ENCODE results near the gene SPRED2. TPM values are rescaled to one million over a fixed set of nuclear protein-coding genes. Genes with fewer than 3 reads are reported as not detected.

The SPRED2 gene
- total RNA-seq, 1 donor = 9.5 TPM

DNA sequence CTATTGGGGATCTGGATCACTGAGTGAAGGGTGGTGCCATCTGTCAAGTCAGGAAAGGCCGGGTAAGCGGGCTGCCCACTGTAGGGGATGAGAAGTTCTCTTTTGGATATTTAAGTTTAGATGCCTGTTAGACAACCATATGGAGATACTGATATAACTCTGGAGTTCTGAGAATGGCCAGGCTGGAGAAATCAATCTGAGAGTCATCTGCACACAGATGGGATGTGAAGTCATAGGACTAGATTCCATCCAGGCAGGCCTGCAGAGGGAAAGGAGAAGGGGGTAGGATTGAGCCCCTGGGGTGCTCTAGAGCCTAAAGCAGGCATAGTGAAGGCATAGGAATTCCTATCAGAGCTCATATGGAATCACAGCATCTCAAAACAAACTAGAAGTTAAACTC, 30.1 kb downstream of the SPRED2 start:
- DNase-seq (ENCODE audit: low read depth) = no peak
- TF ChIP-seq, protein P1, sequence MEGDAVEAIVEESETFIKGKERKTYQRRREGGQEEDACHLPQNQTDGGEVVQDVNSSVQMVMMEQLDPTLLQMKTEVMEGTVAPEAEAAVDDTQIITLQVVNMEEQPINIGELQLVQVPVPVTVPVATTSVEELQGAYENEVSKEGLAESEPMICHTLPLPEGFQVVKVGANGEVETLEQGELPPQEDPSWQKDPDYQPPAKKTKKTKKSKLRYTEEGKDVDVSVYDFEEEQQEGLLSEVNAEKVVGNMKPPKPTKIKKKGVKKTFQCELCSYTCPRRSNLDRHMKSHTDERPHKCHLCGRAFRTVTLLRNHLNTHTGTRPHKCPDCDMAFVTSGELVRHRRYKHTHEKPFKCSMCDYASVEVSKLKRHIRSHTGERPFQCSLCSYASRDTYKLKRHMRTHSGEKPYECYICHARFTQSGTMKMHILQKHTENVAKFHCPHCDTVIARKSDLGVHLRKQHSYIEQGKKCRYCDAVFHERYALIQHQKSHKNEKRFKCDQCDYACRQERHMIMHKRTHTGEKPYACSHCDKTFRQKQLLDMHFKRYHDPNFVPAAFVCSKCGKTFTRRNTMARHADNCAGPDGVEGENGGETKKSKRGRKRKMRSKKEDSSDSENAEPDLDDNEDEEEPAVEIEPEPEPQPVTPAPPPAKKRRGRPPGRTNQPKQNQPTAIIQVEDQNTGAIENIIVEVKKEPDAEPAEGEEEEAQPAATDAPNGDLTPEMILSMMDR (IDR thresholded peaks at IDR 0.05; ENCODE audit: insufficient read depth, low read depth, low read length) = no peak
- no peak overlapping the region for H3K4me3 ChIP-seq (ENCODE audit: low read depth, low read length)

DNA sequence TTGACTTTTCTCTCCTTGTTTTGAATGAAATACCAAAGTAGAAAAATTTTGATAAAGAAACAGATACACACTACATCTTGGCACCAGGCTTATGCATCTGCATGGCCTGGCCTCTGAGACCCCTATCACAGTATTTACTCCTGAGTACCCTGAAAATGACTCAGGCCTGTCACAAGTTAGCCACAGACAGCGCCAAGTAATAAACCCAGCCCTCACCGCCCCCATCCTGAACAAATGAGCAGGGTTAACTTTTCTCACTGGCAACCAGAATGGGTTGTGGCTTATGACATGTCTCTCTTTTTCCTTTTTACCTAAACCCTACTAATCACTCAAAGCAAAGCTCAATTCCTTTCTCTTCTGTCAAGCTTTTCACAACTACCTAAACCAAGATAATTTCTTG, 35.3 kb downstream of the SPRED2 start:
- TF ChIP-seq, protein P1 (IDR thresholded peaks at IDR 0.05; ENCODE audit: insufficient read depth, low read depth, low read length) = no peak
- H3K4me3 ChIP-seq (ENCODE audit: low read depth, low read length) = no peak overlapping the region
- DNase-seq (ENCODE audit: low read depth) = peak; percentile 51

DNA sequence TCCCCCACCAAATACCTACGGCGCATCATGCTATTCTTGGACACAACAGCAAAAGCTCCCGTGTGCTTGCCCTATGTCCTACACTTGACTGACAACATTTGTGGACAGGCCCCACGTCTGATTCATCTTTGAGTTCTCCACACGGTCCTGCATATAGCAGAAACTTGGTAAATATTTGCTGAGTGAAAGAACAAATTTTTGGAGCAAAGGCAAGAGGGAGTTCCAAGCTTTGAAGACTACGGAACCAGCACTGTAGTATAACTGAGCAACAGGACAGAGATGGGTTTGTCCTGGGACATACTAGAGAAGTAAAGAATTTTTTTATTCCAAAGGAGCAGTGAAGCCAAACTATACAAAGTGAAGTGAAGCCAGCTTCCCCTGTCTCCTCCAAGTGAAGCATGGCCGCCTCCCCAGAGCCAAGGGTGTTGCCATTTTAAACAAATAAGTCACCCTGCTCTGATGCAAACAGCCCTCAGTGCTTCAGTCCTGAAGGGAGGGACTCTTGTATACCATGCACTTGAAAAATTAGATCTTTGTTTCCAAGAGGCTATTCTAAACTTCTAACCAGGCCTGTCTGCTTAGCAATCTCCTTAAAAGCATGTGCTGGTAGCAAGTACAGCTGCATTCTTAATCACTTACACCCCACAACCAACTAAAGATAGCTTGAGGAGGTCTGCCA, 35.9 kb downstream of the SPRED2 start:
- peak; percentile 44 for DNase-seq (ENCODE audit: low read depth)

DNA sequence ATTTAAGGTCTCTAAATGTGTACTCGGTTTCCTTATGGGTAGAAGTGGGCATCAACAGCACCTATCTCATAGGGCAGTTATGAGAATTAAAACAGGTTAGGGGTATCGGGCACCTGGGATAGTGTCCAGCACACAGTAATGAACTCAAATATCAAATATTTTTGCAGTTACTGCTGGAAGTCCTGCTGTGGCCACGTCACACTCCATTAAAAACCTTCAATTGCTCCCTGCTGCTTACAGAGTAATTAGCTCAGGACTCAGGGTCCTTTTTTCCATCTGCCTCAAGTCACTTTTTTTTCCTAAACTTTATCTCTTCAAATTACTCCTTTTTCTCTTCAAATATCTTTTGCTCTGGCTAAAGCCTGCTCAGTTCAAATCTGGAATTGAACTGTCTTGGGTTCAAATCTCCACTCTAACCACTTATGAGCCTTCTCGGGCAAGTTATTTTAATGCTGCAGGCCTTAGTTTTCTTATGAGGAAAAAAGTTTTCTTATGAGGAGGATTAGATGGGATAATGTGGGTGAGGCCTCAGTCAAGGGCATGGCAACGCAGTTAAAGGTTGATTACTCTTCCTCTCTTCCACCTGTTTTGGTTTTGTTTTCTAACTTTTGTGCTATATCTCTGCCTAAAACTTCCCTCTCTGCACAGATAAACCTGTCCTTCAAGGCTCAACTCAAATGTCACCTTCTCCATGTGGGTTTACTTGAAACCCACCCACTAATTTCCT, 36.6 kb downstream of the SPRED2 start:
- no peak for DNase-seq (ENCODE audit: low read depth)
- no peak overlapping the region for H3K4me3 ChIP-seq (ENCODE audit: low read depth, low read length)
- TF ChIP-seq, protein P1 (IDR thresholded peaks at IDR 0.05; ENCODE audit: insufficient read depth, low read depth, low read length) = no peak

More for the DNA sequence above, 35.9 kb downstream of the SPRED2 start:
- TF ChIP-seq, protein P1 (IDR thresholded peaks at IDR 0.05; ENCODE audit: insufficient read depth, low read depth, low read length) = no peak
- no peak overlapping the region for H3K4me3 ChIP-seq (ENCODE audit: low read depth, low read length)

DNA sequence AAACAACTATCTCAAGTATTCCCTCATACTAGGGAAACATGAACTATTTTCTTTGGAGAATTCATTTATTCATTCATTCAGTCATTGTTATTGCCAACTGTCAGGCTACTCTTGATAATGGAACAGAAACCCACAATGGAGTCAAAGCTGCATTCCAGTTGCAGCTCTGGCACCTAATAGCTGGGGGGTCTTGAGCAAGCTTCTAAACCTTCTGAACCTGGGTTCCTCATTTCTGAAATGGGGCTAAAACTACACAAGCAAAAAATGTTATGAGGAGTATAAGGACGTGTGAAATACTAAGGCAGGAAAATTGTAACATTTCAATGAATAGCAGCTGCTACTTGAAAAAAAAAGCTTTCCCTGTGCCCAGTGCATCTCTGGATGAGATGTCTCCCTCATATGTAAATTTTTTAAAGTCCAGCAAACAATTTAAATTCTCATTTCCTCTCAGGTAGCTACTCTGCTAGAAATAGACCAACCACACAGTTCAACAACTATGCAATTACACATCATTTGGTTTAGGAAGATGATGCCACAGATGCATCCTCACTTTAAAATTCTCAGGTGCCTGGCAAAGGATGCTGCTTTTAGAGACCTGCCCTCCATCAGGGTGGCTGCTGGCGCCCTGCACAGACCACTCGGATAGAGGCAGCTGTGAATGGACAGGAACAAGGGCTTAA, 38.5 kb downstream of the SPRED2 start:
- no peak overlapping the region for H3K4me3 ChIP-seq (ENCODE audit: low read depth, low read length)
- TF ChIP-seq, protein P1 (IDR thresholded peaks at IDR 0.05; ENCODE audit: insufficient read depth, low read depth, low read length) = no peak
- no peak for DNase-seq (ENCODE audit: low read depth)

DNA sequence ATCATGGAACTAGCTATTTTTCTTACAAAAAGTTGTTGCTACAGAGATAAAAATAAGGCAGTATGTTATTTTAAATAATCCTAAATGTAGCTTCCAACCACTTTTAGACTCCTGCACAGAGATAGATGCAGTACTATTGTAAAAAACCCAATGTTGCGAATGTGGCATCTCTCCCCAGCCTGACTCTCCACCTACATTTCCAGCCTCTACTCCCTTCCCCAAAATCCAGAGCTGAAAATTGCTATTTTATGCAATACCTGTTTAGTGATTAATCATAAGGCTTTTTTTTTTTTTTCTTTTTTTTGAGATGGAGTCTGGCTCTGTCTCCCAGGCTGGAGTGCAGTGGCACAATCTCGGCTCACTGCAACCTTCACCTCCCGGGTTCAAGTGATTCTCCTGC, 39.4 kb downstream of the SPRED2 start:
- TF ChIP-seq, protein P1 (IDR thresholded peaks at IDR 0.05; ENCODE audit: insufficient read depth, low read depth, low read length) = no peak
- no peak overlapping the region for H3K4me3 ChIP-seq (ENCODE audit: low read depth, low read length)
- no peak for DNase-seq (ENCODE audit: low read depth)

Data from fibroblast of villous mesenchyme (primary cell).